ENCODE measurements around the gene PABPC1L. TPM values are rescaled to one million over a fixed set of nuclear protein-coding genes. Genes with fewer than 3 reads are reported as not detected.

PABPC1L gene
- total RNA-seq, 1 experiment from 2014 or later = 102 TPM

- no TSS peak for BruUV-seq (replicated peaks)
- in situ Hi-C loops (cut with HindIII; ENCODE audit: low pct_unique_long_range_greater_than_20kb, low sequenced_read_pairs) (no loop called here), intact Hi-C loops (cut with micrococcal nuclease; ENCODE audit: unreplicated experiment) (no loop called here)
- no peaks in the 10 kb centered on the region for H3K4me1 ChIP-seq (ENCODE audit: control insufficient read depth, insufficient read depth, low read length)
- no peaks in the 10 kb centered on the region for H3K9me3 ChIP-seq (ENCODE audit: control insufficient read depth, insufficient read depth, low read depth, low read length)
- ATAC-seq (no peak), DNase-seq (ENCODE audit: low read depth, low spot score) (no peak)
- ChIA-PET POLR2A (no interaction called here), CTCF (no interaction called here)
- peaks cover 58% of the 10 kb centered on the region for H3K36me3 ChIP-seq (ENCODE audit: control insufficient read depth, insufficient read depth, low read length)
- H3K4me3 ChIP-seq (ENCODE audit: low read depth in 2 of 2, low read length in 2 of 2) = no peak overlapping the region
- no peak overlapping the region for H3K27ac ChIP-seq (ENCODE audit: low read length)
- H3K27me3 ChIP-seq (ENCODE audit: control insufficient read depth, insufficient read depth, low read length) = no peaks in the 10 kb centered on the region
- TF ChIP-seq TCF7L2 (IDR thresholded peaks at IDR 0.05; ENCODE audit: low read depth, low read length) (no peak), POLR2AphosphoS5 (IDR thresholded peaks at IDR 0.05; ENCODE audit: low read depth, low read length) (no peak), SIN3A (IDR thresholded peaks at IDR 0.05; ENCODE audit: borderline replicate concordance, insufficient read depth, low read depth, low read length) (no peak), CTCF (IDR thresholded peaks at IDR 0.05) (no peak), REST (IDR thresholded peaks at IDR 0.05; ENCODE audit: insufficient read depth in 1 of 2, low read depth in 2 of 2, low read length in 1 of 2) (no peak)
These were observed 36.5 kb downstream of the PABPC1L start for GRCh38 chr20:44946271-44946852.

GRCh38 chr20:44948107-44948506 is 38.2 kb downstream of the PABPC1L start:
- ATAC-seq (no peak), DNase-seq (ENCODE audit: low read depth, low spot score) (no peak)
- no peak overlapping the region for H3K27ac ChIP-seq (ENCODE audit: low read length)
- in situ Hi-C loops (cut with HindIII; ENCODE audit: low pct_unique_long_range_greater_than_20kb, low sequenced_read_pairs) (no loop called here), intact Hi-C loops (cut with micrococcal nuclease; ENCODE audit: unreplicated experiment) (no loop called here)
- BruUV-seq (replicated peaks) = no TSS peak
- H3K36me3 ChIP-seq (ENCODE audit: control insufficient read depth, insufficient read depth, low read length) = peaks cover 62% of the 10 kb centered on the region
- H3K9me3 ChIP-seq (ENCODE audit: control insufficient read depth, insufficient read depth, low read depth, low read length) = no peaks in the 10 kb centered on the region
- no peak for TF ChIP-seq POLR2AphosphoS5 (IDR thresholded peaks at IDR 0.05; ENCODE audit: low read depth, low read length)
- no peaks in the 10 kb centered on the region for H3K27me3 ChIP-seq (ENCODE audit: control insufficient read depth, insufficient read depth, low read length)
- POLR2A ChIA-PET = no interaction called here
- CTCF ChIA-PET = no interaction called here
- no peak overlapping the region for H3K4me3 ChIP-seq (ENCODE audit: low read depth in 2 of 2, low read length in 2 of 2)
- H3K4me1 ChIP-seq (ENCODE audit: control insufficient read depth, insufficient read depth, low read length) = no peaks in the 10 kb centered on the region

- no peak overlapping the region for H3K4me3 ChIP-seq (ENCODE audit: low read depth in 2 of 2, low read length in 2 of 2)
- intact Hi-C loops (cut with micrococcal nuclease; ENCODE audit: unreplicated experiment) = no loop called here
- H3K9me3 ChIP-seq (ENCODE audit: control insufficient read depth, insufficient read depth, low read depth, low read length) = no peaks in the 10 kb centered on the region
- ATAC-seq (no peak), DNase-seq (ENCODE audit: low read depth, low spot score) (no peak)
- no peaks in the 10 kb centered on the region for H3K27me3 ChIP-seq (ENCODE audit: control insufficient read depth, insufficient read depth, low read length)
- TF ChIP-seq REST (IDR thresholded peaks at IDR 0.05; ENCODE audit: insufficient read depth in 1 of 2, low read depth in 2 of 2, low read length in 1 of 2) (no peak), SIN3A (IDR thresholded peaks at IDR 0.05; ENCODE audit: borderline replicate concordance, insufficient read depth, low read depth, low read length) (no peak), CTCF (IDR thresholded peaks at IDR 0.05) (no peak), POLR2AphosphoS5 (IDR thresholded peaks at IDR 0.05; ENCODE audit: low read depth, low read length) (no peak), TCF7L2 (IDR thresholded peaks at IDR 0.05; ENCODE audit: low read depth, low read length) (no peak)
- ChIA-PET POLR2A (no interaction called here), CTCF (no interaction called here)
- peaks cover 61% of the 10 kb centered on the region for H3K36me3 ChIP-seq (ENCODE audit: control insufficient read depth, insufficient read depth, low read length)
- no peaks in the 10 kb centered on the region for H3K4me1 ChIP-seq (ENCODE audit: control insufficient read depth, insufficient read depth, low read length)
- in situ Hi-C loops (cut with HindIII; ENCODE audit: low pct_unique_long_range_greater_than_20kb, low sequenced_read_pairs) = no loop called here
- H3K27ac ChIP-seq (ENCODE audit: low read length) = no peak overlapping the region
- BruUV-seq (replicated peaks) = no TSS peak
These were observed 38.7 kb downstream of the PABPC1L start for GRCh38 chr20:44948513-44948912.

Data from Panc1 (cell line).